Middle frontal gyrus (tissue), 1 donor: ENCODE results near the gene PNPLA3.

Experiments
- DNase-seq: peaks from one replicate; pipeline ENCODE4 v3.0.0-alpha.2; 2015; ENCODE audit warnings: low spot score; ENCODE audit errors: extremely low spot score

The PNPLA3 gene

DNA sequence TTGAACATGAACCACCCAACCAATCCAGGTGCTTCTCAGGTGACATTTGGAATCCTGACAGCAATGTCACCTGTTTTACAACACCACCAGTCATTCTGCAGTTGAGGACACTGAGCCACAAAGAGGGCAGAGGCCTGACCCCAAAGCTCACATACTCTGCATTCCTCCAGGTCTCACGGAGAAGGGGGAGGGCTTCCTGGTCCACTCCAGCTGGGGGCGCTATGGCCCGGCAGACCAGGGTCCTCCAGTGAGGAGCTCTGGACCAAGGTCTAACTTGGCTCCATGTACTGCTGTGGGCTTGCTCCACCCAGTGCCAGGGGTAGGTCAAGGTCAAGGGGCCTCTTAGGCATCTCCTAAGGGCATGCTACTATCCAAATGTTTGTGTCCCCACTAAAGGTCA lies 1.5 kb upstream of the PNPLA3 start:
- DNase-seq: no peak

DNA sequence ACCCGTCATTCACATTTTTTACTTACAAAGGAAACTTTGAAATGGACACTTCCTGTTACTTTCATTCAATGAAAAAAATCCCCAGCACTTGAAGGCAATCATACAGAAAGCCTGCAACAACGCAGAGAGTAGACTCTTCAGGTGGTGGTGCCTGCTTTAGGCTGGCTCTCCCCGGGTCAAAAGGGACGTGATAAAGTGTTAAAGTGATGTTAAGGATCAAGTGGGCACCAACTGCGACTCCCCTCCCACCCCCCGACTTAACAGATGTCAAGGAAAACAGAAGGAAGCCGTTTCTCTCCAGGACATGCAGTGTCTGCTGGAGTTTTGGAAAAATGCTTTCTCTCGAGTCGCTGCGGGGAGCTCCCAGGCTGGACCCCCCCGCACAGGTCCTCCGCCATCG lies 414 bp upstream of the PNPLA3 start:
- DNase-seq: no peak

DNA sequence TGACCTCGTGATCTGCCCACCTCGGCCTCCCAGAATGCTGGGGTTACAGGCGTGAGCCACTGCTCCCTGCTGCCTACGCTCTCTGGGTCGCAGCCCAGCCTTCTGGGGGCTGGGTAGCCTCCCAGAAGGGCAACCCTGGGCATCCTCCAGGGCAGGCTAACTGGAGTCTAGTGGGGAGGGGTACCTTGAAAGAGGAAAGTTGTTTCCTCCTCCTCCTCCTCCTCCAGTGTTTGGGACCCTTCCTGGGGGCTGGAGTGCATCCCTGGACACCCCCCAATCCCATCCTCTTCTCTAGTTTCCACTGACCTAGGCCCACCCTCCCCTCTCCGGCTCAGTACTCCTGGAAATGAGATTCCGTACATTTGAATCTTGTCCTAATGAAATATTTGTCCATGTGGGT lies 1.3 kb downstream of the PNPLA3 start:
- no peak for DNase-seq

DNA sequence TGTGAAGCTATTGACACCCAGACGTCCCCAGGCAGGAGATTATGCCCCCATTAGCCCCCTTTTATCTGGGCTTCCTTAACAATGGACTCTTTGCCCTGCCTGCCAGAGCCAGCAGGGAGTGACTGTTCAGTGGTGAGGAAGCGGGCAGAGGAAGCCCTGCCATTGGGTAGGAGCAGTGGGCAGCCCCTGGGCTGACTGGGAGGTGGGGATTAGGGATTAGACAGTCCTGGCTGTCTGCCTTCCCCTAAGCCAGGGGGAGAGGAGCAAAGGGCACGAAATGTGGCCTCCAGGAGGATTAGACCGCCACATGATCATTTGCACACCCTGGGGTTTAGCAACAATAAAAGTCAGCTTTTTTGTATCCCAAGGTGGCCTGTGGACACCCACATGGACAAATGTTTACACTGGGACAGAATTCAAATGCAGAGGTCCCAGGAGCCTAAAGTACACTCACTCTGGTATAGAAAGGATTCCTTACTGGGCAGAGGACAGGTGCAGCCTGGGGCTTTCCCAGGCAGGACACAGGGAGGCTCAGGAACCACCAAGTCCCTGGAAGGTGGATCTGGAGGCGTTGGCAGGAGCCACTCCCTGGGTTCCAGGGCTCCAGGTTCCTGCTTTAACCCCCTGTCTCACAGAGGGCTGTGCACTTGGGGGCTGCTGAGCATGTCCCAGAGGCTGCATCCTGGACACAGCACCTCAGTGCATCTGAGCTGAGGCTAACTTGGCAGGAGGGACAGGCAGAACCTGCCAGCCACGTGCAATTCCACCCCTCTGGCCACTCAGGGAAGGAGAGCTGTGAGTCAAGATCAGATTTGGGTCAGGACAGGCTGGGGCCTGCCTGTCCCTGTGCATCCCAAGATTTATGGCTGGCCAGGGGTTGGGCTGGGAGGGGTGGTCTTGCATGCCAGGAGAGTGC lies 2.1 kb downstream of the PNPLA3 start:
- DNase-seq: no peak

DNA sequence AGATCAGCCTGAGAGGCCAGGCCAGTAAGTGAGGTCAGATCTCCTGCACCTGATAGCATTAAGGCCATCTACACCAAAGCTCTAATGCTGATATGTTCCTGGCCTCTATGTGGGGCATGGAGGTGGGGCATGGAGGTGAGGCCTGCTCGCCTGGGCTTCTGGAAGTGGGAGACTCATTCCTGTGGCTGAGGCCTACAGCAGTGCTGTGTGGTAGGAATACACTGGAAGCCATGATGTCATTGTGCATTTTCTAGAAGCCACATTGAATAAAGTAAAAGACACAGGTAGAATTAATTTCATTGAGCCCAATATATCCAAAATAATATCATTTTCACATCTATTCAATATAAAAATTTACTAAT lies 2.7 kb downstream of the PNPLA3 start:
- no peak for DNase-seq

DNA sequence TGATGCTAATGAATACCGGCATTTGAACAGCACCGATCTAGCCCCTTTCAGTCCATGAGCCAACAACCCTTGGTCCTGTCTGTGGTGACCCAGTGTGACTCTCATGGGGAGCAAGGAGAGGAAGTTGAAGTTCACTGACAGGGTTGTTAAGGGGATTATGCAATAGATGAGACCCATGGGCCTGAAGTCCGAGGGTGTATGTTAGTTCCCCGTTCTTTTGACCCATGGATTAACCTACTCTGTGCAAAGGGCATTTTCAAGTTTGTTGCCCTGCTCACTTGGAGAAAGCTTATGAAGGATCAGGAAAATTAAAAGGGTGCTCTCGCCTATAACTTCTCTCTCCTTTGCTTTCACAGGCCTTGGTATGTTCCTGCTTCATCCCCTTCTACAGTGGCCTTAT lies 4.9 kb downstream of the PNPLA3 start:
- no peak for DNase-seq

DNA sequence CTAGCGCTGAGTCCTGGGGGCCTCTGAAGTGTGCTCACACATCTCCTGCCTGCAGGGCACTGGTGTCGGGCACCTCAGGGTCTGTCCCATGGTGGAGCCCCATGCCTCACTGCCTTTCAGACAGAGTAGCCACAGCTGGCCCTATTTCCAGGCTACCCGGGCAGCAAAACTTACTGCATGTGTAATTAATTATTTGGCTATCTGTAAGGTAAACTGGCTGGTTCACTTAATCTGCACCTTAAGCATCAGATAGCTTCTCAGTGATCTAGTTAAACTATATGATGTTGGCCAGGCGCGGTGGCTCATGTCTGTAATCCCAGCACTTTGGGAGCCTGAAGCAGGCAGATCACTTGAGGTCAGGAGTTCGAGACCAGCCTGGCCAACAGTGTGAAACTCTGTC lies 5.3 kb downstream of the PNPLA3 start:
- DNase-seq: no peak

DNA sequence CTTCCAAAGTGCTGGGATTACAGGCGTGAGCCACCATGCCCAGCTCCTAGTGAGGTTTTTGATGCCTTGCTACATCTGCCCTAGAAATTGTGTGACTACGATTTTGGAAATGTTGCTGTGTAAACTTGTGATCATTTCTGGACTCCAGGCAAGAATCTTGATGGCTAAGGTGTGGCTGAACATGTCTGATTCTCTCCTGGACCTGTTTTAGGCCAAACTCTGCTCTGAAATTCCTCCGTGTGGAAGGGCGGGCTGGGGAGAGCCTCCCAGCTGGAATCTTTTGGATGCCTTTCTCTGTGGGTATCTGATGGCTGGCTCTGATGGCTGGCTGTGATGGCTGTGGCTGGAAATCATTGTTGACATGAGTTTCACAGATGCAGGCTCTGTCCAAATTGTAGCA lies 8.2 kb downstream of the PNPLA3 start:
- no peak for DNase-seq

DNA sequence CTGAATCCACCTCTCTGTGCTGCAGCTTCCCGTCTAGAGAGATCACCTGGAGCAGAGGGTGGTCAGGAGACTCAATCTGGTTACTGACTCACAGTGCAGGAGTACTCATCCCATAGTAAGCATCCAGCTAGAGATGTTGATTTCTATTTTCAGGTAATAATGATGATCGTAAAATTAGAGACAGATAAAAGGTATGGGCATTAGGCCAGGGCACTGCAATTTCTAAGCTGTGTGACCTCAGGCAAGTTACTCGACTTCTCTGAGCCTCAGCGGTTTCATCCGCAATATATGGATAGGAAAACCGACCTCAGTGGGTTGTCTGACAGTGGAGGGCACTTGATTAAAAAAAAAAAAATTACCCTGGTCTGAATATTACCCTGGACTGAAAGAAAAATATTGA lies 17.8 kb downstream of the PNPLA3 start:
- no peak for DNase-seq

DNA sequence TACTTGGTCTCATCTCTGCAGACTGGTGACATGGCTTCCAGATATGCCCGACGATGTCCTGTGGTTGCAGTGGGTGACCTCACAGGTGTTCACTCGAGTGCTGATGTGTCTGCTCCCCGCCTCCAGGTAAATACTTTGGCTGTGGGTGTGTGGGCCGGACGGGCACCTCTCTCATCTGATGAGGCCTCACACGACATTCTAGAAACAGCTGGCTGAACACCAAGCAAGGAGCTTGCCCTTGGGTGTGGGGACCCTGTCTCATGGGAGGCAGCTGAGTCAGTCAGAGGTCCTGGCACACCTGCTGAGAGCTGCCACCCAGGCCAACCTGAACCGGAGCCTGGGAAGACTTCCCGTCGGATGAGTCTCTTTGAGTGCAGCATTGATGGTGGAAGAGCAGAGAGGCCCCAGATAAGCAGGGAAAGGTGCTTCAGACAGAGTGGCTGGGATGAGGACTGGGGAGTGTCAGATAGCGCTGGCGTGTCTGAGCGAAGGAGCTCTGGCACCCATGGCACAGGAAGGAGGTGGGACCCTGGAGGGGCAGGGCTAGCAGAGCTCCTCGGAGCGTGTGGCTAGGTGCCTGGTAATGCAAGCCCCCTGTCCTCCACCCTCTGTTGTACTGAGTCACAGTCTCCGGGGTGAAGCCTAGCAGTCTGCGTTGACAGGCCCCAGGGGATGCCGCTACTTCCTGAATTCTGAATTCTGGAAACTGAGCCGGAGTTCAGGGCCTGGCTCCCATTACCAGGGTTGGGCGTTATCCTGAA lies 21.2 kb downstream of the PNPLA3 start:
- DNase-seq: no peak

DNA sequence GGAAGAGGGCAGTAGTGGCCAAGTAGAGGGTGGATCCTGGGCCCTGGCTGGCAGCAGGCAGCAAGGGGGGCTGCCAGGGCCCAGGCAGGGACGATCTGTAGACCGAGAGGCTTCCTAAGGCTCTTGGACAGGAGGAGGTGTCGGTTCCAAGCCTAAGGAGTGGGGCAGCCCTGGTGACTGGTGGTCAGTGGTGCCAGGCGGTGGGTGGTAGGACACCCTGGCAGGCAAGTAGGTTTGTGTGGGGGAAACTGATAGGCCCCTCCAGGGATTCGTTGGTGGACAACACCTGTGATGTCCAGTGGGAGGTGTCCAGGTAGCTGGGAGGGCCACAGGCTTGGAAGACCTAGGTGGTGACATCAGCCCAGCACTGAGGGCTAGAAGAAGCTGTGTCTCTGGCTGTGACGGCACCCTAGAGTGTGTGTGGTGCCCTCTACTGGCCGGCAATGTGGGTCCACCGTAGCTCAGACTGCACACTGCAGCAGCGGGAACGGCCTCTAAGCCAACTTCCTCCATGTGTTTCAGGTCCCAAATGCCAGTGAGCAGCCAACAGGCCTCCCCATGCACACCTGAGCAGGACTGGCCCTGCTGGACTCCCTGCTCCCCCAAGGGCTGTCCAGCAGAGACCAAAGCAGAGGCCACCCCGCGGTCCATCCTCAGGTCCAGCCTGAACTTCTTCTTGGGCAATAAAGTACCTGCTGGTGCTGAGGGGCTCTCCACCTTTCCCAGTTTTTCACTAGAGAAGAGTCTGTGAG lies 22.2 kb downstream of the PNPLA3 start:
- DNase-seq: no peak

DNA sequence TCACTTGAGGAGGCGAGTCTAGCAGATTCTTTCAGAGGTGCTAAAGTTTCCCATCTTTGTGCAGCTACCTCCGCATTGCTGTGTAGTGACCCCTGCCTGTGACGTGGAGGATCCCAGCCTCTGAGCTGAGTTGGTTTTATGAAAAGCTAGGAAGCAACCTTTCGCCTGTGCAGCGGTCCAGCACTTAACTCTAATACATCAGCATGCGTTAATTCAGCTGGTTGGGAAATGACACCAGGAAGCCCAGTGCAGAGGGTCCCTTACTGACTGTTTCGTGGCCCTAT lies 22.7 kb downstream of the PNPLA3 start:
- DNase-seq: no peak

DNA sequence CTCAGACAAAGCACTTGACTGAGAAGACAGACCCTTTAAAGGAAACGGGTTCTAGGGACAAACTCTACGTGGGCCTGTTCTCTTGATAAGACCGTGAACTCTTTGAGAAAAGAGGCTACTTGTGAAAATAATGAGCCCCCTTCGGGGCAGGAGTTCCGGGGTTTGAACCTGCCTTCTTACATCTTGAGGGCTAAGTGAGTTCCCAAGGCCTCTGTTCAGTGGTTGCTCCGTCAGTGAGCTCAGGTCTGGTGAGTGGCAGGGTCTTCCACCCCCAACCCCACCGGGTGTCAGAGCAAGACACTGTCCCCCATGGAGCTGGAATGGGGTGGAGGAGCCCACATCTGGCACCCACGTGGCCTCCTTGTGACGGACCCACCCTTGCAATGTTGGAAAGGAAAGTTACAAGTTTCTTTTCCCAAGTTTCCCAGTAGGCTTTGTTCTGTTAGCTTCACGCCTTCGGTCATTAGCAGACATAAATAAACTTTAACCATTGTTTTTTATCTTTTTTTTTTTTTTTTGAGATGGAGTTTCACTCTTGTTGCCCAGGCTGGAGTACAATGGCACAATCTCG lies 25.3 kb downstream of the PNPLA3 start:
- DNase-seq: no peak

DNA sequence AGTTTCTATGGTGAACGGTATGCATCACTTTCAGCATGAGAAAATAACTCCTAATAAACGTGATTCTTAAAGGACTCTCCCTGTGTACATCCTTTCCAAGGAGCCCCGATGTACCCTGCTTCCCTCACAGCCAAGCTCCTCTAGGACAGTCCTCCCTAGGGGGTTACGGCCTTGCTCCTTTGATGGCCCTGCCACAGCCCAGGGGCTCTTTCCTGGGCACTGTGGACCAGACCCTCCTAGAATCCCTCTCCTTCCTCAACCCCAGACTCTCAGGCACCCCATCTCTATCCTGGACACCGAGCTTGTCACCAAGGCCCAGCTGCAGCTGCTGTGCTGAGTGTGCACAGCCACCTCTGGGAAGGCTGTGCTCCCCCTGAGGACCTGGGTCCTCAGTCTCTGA lies 27.8 kb downstream of the PNPLA3 start:
- no peak for DNase-seq

DNA sequence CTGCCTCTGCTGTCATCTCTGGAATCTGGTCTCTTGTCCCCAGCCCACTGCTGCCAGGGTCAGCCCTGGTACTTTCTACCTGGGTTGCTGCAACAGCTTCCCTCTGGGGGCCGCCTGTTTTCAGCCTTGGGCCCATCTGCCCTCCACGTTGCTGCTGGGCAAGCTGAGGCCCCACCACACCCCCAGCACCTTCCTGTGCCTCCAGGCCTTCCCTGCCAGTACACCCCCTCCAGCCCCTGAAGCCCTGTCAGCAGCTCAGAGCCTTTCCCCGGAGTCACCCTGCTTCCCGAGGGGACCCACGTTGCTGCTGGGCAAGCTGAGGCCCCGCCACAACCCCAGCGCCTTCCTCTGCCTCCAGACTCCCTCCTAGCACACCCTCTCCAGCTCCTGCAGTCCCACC lies 28.4 kb downstream of the PNPLA3 start:
- no peak for DNase-seq

DNA sequence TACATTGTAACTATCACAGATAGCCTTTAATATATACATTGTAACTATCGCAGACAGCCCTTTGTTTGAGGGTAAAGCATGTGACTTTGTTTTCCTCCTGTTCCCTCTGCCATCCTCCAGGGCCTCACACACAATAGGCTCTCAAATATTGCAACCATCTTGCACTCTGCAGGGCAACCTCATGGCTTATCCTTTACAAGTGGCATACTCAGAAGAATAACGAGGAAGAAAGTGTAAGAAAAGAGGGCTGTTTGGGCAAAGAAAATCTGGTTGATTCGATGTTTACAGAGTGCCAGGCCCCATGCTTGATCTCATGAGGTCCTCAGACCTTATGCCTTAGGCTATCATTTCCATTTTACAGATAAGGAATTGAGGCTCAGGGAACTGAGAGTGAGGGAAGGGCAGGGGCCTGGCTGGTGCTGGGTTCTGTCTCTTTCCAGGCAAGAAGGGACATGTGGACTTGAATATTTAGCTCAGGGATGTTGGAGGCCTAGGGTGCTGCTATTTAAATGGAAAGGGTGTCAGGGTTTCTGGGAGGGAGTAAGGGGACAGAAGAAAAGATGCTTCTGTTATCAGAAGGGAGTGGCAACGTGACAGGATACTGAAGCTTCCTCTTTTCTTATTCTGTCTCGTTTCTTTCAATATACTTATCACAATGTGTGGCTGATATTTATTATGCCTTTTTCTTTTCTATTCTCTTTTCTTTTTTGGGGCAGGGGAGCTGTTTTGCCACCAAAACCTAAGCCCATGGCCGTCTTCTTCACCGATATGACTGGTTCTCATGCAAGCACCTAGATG lies 30.6 kb downstream of the PNPLA3 start:
- DNase-seq: no peak

DNA sequence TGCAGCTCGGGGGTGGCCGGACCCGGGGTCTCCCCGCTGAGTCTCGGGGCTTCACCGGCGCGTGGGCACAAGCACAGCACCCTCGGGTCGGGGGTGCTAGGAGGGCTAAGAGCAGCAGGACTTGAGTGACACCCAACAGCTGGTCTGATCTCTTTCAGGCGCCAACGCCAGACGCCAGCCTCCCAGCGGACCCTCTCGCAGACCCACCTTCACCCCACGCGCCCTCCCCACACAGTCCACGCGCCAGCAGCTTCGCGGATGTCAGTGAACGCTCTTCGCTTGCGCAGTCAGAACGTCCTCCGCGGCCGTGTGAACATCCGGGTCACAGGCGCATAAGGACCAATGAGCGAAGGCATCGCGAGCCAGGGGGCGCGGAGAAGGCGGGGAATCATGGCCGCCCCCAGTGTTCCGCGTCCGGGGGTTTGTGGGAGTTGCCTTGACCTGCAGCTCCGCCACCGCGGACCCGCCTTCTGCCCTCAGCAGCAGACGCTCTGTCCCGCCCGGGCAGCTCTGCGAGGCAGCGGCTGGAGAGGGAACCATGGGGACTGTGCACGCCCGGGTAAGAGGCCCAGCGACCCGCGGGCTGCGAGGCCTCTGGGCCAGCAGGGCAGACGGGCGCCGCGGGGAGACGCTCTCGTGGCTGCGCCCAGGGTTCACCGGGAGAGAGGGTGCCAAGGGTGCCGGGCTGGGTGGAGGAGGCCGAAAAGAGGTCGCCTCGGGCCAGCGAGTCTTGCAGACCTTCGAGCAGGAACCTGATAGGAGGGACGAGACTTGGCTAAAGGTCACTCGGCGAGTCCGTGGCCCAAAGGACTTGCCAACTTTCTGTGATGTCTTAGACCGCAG lies 31.7 kb downstream of the PNPLA3 start, which contains the start of gene SAMM50:
SAMM50 (plus strand) TSS at position 403 of the 843 bp plus-strand sequence; CDS start at position 539, 136 bp downstream.
- peak; percentile 92 for DNase-seq

DNA sequence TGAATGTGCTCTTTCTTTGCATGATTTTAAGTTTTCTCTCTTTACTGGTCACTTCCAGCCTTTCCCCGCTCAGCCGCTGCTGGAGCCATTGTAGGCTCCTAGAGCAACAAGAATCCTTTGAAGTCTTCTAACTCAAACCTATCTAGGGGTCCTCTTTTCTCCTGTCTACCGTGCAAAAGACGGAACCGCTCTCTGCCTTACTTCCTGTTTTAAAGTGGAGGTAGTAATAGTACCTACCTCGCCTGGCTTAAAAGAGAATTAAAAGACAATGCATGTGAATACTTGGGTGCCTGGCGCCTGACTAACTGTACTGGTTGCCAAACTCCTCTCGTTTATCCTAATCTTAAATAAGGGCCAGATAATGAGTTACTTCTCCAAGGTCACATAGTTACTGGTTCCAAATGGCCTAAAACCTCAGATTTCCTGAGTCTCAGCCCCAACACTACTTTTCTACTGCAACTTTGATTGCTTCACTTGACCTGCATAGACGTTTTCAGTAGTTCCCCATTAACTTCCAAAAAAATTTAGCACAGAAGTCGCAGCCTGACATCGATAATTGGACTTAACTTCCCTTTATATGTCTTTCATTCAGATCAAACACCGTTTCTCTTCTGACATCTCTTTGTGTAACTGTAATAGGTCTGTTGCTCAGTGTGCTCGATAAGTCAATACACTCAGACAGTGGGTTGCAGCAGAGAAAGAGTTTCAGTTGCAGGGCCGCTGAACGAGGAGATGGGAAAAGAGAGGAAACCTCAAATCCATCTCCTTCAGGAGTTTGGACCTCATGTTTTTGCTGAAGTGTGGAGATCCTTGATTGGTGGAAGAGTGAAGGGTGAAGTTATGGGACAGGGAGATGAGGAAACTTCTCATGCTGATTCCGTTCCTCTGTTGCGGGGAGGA lies 32.5 kb downstream of the PNPLA3 start:
- no peak for DNase-seq
